Dermis blood vessel endothelial cell (primary cell): ENCODE data around the gene FMNL1. TPM values are rescaled to one million over a fixed set of nuclear protein-coding genes. Genes with fewer than 3 reads are reported as not detected.
"Not testable (repeated sequence)": the region's sequence is repeated elsewhere in the genome, so short reads cannot be mapped to it uniquely, and the experiment has no call there.

Experiments used
- DNase-seq: peaks from one replicate; pipeline ENCODE4 v3.0.0; 2010
- total RNA-seq: library from RNA; depleted of rRNA; stranded (reverse); fragments of >200 nt; gene quantifications from 2 replicates; pipeline ENCODE4 v1.2.3, GENCODE V29; 2014

FMNL1 gene
- total RNA-seq, 1 donor from 2014 or later, result 1.0 TPM

- no peak for DNase-seq
Observed at GRCh38 chr17:45236282-45236606, 14.6 kb downstream of the FMNL1 start.

- DNase-seq, result no peak
Observed at GRCh38 chr17:45237686-45238085, 16.0 kb downstream of the FMNL1 start.

- DNase-seq, result no peak
Observed at GRCh38 chr17:45238155-45238774, 16.6 kb downstream of the FMNL1 start.

GRCh38 chr17:45240905-45241327 lies 19.2 kb downstream of the FMNL1 start:
- DNase-seq, result no peak

GRCh38 chr17:45241328-45242028 lies 19.8 kb downstream of the FMNL1 start:
- no peak for DNase-seq

- DNase-seq, result no peak
Observed at GRCh38 chr17:45242029-45242414, 20.3 kb downstream of the FMNL1 start.

GRCh38 chr17:45243750-45244149 lies 22.1 kb downstream of the FMNL1 start:
- no peak for DNase-seq

- DNase-seq, result no peak
Observed at GRCh38 chr17:45244725-45245656, 23.3 kb downstream of the FMNL1 start.

GRCh38 chr17:45246338-45246737 lies 24.7 kb downstream of the FMNL1 start:
- DNase-seq, result no peak

- peak; percentile 29 for DNase-seq
Observed at GRCh38 chr17:45246861-45247428, 25.3 kb downstream of the FMNL1 start.

- peak; percentile 37 for DNase-seq
Observed at GRCh38 chr17:45247429-45248131, 25.9 kb downstream of the FMNL1 start.

GRCh38 chr17:45248132-45248957 lies 26.7 kb downstream of the FMNL1 start:
- no peak for DNase-seq

- peak; percentile 23 for DNase-seq
Observed at GRCh38 chr17:45251931-45252330, 30.2 kb downstream of the FMNL1 start.

GRCh38 chr17:45253237-45253636 lies 31.6 kb downstream of the FMNL1 start:
- not testable (repeated sequence) for DNase-seq

- DNase-seq, result no peak
Observed at GRCh38 chr17:45253879-45254278, 32.2 kb downstream of the FMNL1 start.

- no peak for DNase-seq
Observed at GRCh38 chr17:45255358-45255757, 33.7 kb downstream of the FMNL1 start.

GRCh38 chr17:45256114-45256966 lies 34.7 kb downstream of the FMNL1 start:
- DNase-seq, result no peak

GRCh38 chr17:45257115-45257514 lies 35.4 kb downstream of the FMNL1 start:
- DNase-seq, result no peak

GRCh38 chr17:45258981-45259380 lies 37.3 kb downstream of the FMNL1 start:
- no peak for DNase-seq

- no peak for DNase-seq
Observed at GRCh38 chr17:45260204-45260783, 38.6 kb downstream of the FMNL1 start.
